ENCODE measurements around the gene ANAPC10. TPM values are rescaled to one million over a fixed set of nuclear protein-coding genes. Genes with fewer than 3 reads are reported as not detected.
"Not testable (repeated sequence)": the region's sequence is repeated elsewhere in the genome, so short reads cannot be mapped to it uniquely, and the experiment has no call there.

ANAPC10 gene
- polyA plus RNA-seq, 1 donor: 15.2 TPM

GRCh38 chr4:145003675-145004074 lies 94.3 kb downstream of the ANAPC10 start:
- no peak for DNase-seq (ENCODE audit: low read depth)

GRCh38 chr4:145001635-145002034 lies 96.4 kb downstream of the ANAPC10 start:
- DNase-seq (ENCODE audit: low read depth): no peak

- not testable (repeated sequence) for DNase-seq (ENCODE audit: low read depth)
Observed at GRCh38 chr4:145000656-145001055, 97.3 kb downstream of the ANAPC10 start.

- no peak for DNase-seq (ENCODE audit: low read depth)
Observed at GRCh38 chr4:144989306-144989705, 108.7 kb downstream of the ANAPC10 start.

GRCh38 chr4:144985531-144985930 lies 112.5 kb downstream of the ANAPC10 start:
- no peak for DNase-seq (ENCODE audit: low read depth)

GRCh38 chr4:144985014-144985413 lies 113.0 kb downstream of the ANAPC10 start:
- no peak for DNase-seq (ENCODE audit: low read depth)

GRCh38 chr4:144984241-144984640 lies 113.8 kb downstream of the ANAPC10 start:
- no peak for DNase-seq (ENCODE audit: low read depth)

GRCh38 chr4:144975718-144976117 lies 122.3 kb downstream of the ANAPC10 start:
- DNase-seq (ENCODE audit: low read depth): no peak

GRCh38 chr4:144970597-144970996 lies 127.4 kb downstream of the ANAPC10 start:
- no peak for DNase-seq (ENCODE audit: low read depth)

GRCh38 chr4:144969821-144970220 lies 128.2 kb downstream of the ANAPC10 start:
- DNase-seq (ENCODE audit: low read depth): no peak

- no peak for DNase-seq (ENCODE audit: low read depth)
Observed at GRCh38 chr4:144968606-144969005, 129.4 kb downstream of the ANAPC10 start.

GRCh38 chr4:144967161-144967560 lies 130.8 kb downstream of the ANAPC10 start:
- DNase-seq (ENCODE audit: low read depth): no peak

GRCh38 chr4:144962300-144962699 lies 135.7 kb downstream of the ANAPC10 start:
- DNase-seq (ENCODE audit: low read depth): no peak

GRCh38 chr4:144955104-144955503 lies 142.9 kb downstream of the ANAPC10 start:
- no peak for DNase-seq (ENCODE audit: low read depth)

- DNase-seq (ENCODE audit: low read depth): no peak
Observed at GRCh38 chr4:144954230-144954629, 143.8 kb downstream of the ANAPC10 start.

- no peak for DNase-seq (ENCODE audit: low read depth)
Observed at GRCh38 chr4:144948421-144948820, 149.6 kb downstream of the ANAPC10 start.

- no peak for DNase-seq (ENCODE audit: low read depth)
Observed at GRCh38 chr4:144948009-144948408, 150.0 kb downstream of the ANAPC10 start.

Other genes starting within 250 kb of the ANAPC10 start
- gene ABCE1, start 115 bp upstream of the ANAPC10 start, polyA plus RNA-seq (ENCODE audit: insufficient read length): 62.2 TPM
- 80.3 TPM for gene OTUD4, start 82.4 kb upstream of the ANAPC10 start, polyA plus RNA-seq (ENCODE audit: insufficient read length)

Measured in forelimb muscle (tissue), 1 donor.